Measurements from ENCODE around the gene RPF1. TPM values are rescaled to one million over a fixed set of nuclear protein-coding genes. Genes with fewer than 3 reads are reported as not detected.
A peak's percentile ranks its signal among the peaks of the same experiment; 100 is the strongest.
"Not testable (repeated sequence)": the region's sequence is repeated elsewhere in the genome, so short reads cannot be mapped to it uniquely, and the experiment has no call there.

Gene RPF1
- polyA plus RNA-seq, 4 donors: 40.9 to 54.8 (median 46.6) TPM

GRCh38 chr1:84489766-84490165 is 10.7 kb downstream of the RPF1 start:
- DNase-seq (ENCODE audit: low read depth in 4 of 4, low spot score in 2 of 4): no peak

GRCh38 chr1:84492726-84493125 is 13.7 kb downstream of the RPF1 start:
- DNase-seq (ENCODE audit: low read depth in 4 of 4, low spot score in 2 of 4): no peak

- DNase-seq (ENCODE audit: low read depth in 4 of 4, low spot score in 2 of 4): no peak
Observed at GRCh38 chr1:84493747-84494146, 14.7 kb downstream of the RPF1 start.

GRCh38 chr1:84496498-84496897 is 17.4 kb downstream of the RPF1 start:
- DNase-seq (ENCODE audit: low read depth in 4 of 4, low spot score in 2 of 4): no peak

GRCh38 chr1:84497631-84498275 is 18.7 kb downstream of the RPF1 start:
- no peak for DNase-seq (ENCODE audit: low read depth in 4 of 4, low spot score in 2 of 4)

GRCh38 chr1:84502927-84503326 is 23.9 kb downstream of the RPF1 start:
- DNase-seq (ENCODE audit: low read depth in 4 of 4, low spot score in 2 of 4): no peak

- DNase-seq (ENCODE audit: low read depth in 4 of 4, low spot score in 2 of 4): peak in 3 of 4 donors; percentile 18 to 27 (median 20)
Observed at GRCh38 chr1:84504580-84505492, 25.8 kb downstream of the RPF1 start.

- peak in 3 of 4 donors; percentile 46 to 75 (median 73) for DNase-seq (ENCODE audit: low read depth in 4 of 4, low spot score in 2 of 4)
Observed at GRCh38 chr1:84505493-84506001, 26.5 kb downstream of the RPF1 start.

- peak; percentile 92 to 97 (median 96) for DNase-seq (ENCODE audit: low read depth in 4 of 4, low spot score in 2 of 4)
Observed at GRCh38 chr1:84506002-84506728, 27.1 kb downstream of the RPF1 start, which contains the start of the genes GNG5 and SPATA1. TSS of gene GNG5 (minus strand) at chr1:84506581. CDS start at chr1:84506091, 490 bp downstream. TSS of gene SPATA1 (plus strand) at chr1:84506386. CDS start at chr1:84516360, 9,974 bp downstream.

- DNase-seq (ENCODE audit: low read depth in 4 of 4, low spot score in 2 of 4): no peak
Observed at GRCh38 chr1:84506729-84507453, 27.8 kb downstream of the RPF1 start.

GRCh38 chr1:84507887-84508286 is 28.8 kb downstream of the RPF1 start:
- not testable (repeated sequence) for DNase-seq (ENCODE audit: low read depth in 4 of 4, low spot score in 2 of 4)

- DNase-seq (ENCODE audit: low read depth in 4 of 4, low spot score in 2 of 4): no peak
Observed at GRCh38 chr1:84508510-84508909, 29.4 kb downstream of the RPF1 start.

GRCh38 chr1:84509029-84509428 is 30.0 kb downstream of the RPF1 start:
- DNase-seq (ENCODE audit: low read depth in 4 of 4, low spot score in 2 of 4): no peak

GRCh38 chr1:84510165-84510564 is 31.1 kb downstream of the RPF1 start:
- DNase-seq (ENCODE audit: low read depth in 4 of 4, low spot score in 2 of 4): no peak

GRCh38 chr1:84510668-84511067 is 31.6 kb downstream of the RPF1 start:
- DNase-seq (ENCODE audit: low read depth in 4 of 4, low spot score in 2 of 4): no peak

- no peak for DNase-seq (ENCODE audit: low read depth in 4 of 4, low spot score in 2 of 4)
Observed at GRCh38 chr1:84524590-84524989, 45.5 kb downstream of the RPF1 start.

GRCh38 chr1:84525779-84526178 is 46.7 kb downstream of the RPF1 start:
- DNase-seq (ENCODE audit: low read depth in 4 of 4, low spot score in 2 of 4): no peak

GRCh38 chr1:84538599-84538998 is 59.5 kb downstream of the RPF1 start:
- no peak for DNase-seq (ENCODE audit: low read depth in 4 of 4, low spot score in 2 of 4)

GRCh38 chr1:84539972-84540371 is 60.9 kb downstream of the RPF1 start:
- no peak for DNase-seq (ENCODE audit: low read depth in 4 of 4, low spot score in 2 of 4)

- peak in 3 of 4 donors; percentile 0 to 15 (median 4) for DNase-seq (ENCODE audit: low read depth in 4 of 4, low spot score in 2 of 4)
Observed at GRCh38 chr1:84540759-84541158, 61.7 kb downstream of the RPF1 start.
